B cell (primary cell): Measurements from ENCODE around the gene OR13C8. TPM values are rescaled to one million over a fixed set of nuclear protein-coding genes. Genes with fewer than 3 reads are reported as not detected.

Source experiments
- ATAC-seq: fragments of 200-7000 bp; cut with Tn5 transposase; one replicate; pipeline ENCODE4 v1.10.0; 2021; ENCODE audit warnings: low read depth, mild to moderate bottlenecking, moderate number of reproducible peaks, moderate library complexity
- CTCF ChIA-PET: fragments of 350-600 bp; sonication (Branson Sonifier 250); formaldehyde crosslinking; loops from one replicate; lab custom pipeline; 2021; ENCODE audit warnings: antibody characterized with exemption, inconsistent platforms; lab: Charles Lee
- POLR2A ChIA-PET: fragments of 350-600 bp; sonication (Branson Sonifier 250); formaldehyde crosslinking; loops from one replicate; lab custom pipeline; 2021; ENCODE audit warnings: antibody characterized with exemption; lab: Charles Lee
- DNase-seq: peaks from one replicate; pipeline ENCODE4 v3.0.0; 2013
- H2AFZ ChIP-seq: 2 replicates; pipeline ENCODE4 v1.6.1; 2012; ENCODE audit warnings: mild to moderate bottlenecking, low read depth, low read length; ENCODE audit not compliant: insufficient read depth, poor library complexity, severe bottlenecking
- H3K27ac ChIP-seq, 2 donors: 1 replicate in 1 of 2; 2 replicates in 1 of 2; pipeline ENCODE4 v1.5.1; 2012 to 2013; ENCODE audit warnings: low read length in 2 of 2, mild to moderate bottlenecking in 2 of 2, moderate library complexity in 1 of 2
- H3K27me3 ChIP-seq, 4 experiments: fragments of 200-600 bp in 1 of 4; sonication (generic) in 1 of 4; replicated peaks in 1 of 4; 1 replicate in 2 of 4; 2 replicates in 2 of 4; pipeline versions ENCODE4 v1.6.1 to v1.7.0; 2013 to 2016; ENCODE audit warnings: low read length in 3 of 4, mild to moderate bottlenecking in 2 of 4, mixed read lengths in 1 of 4, moderate library complexity in 1 of 4; ENCODE audit not compliant: insufficient read depth in 4 of 4, control insufficient read depth in 3 of 4; ENCODE audit errors: control extremely low read depth in 1 of 4
- H3K36me3 ChIP-seq, 2 experiments: replicated peaks in 1 of 2; 1 replicate in 1 of 2; 2 replicates in 1 of 2; pipeline versions ENCODE4 v1.6.1 to v1.7.1; 2013; ENCODE audit warnings: low read length in 1 of 2; ENCODE audit not compliant: insufficient read depth in 2 of 2, control insufficient read depth in 1 of 2; ENCODE audit errors: control extremely low read depth in 1 of 2, extremely low read depth in 1 of 2
- H3K4me1 ChIP-seq, 2 donors: fragments of 200-600 bp in 1 of 2; sonication (generic) in 1 of 2; 1 replicate in 1 of 2; 2 replicates in 1 of 2; pipeline versions ENCODE4 v1.5.1 to v1.6.1; 2013 to 2017; ENCODE audit warnings: low read length in 2 of 2; ENCODE audit not compliant: control insufficient read depth in 2 of 2, insufficient read depth in 2 of 2
- H3K4me2 ChIP-seq: replicated peaks from 2 replicates; pipeline ENCODE3; 2012; ENCODE audit warnings: mild to moderate bottlenecking, low read depth, low read length; ENCODE audit not compliant: poor library complexity, severe bottlenecking
- H3K4me3 ChIP-seq, 5 experiments: fragments of 200-600 bp in 1 of 5; sonication (generic) in 1 of 5; 1 replicate in 3 of 5; 2 replicates in 2 of 5; pipeline versions ENCODE4 v1.5.1 to v1.7.0; 2011 to 2016; ENCODE audit warnings: low read length in 4 of 5, mild to moderate bottlenecking in 4 of 5, low read depth in 2 of 5, control low read depth in 1 of 5, moderate library complexity in 1 of 5; ENCODE audit not compliant: insufficient read depth in 1 of 5; ENCODE audit errors: control extremely low read depth in 1 of 5, extremely low read depth in 1 of 5
- H3K79me2 ChIP-seq: fragments of 200-600 bp; sonication (generic); one replicate; pipeline ENCODE4 v1.6.0; 2016; ENCODE audit warnings: low read length; ENCODE audit not compliant: control insufficient read depth, insufficient read depth
- H3K9ac ChIP-seq: fragments of 200-600 bp; sonication (generic); 2 replicates; pipeline ENCODE4 v1.6.1; 2017; ENCODE audit warnings: mild to moderate bottlenecking, low read length, moderate library complexity
- H3K9me3 ChIP-seq, 3 donors: one replicate each; pipeline versions ENCODE4 v1.6.1 to v1.7.1; 2013; ENCODE audit warnings: low read length in 2 of 3; ENCODE audit not compliant: control insufficient read depth in 2 of 3, insufficient read depth in 1 of 3; ENCODE audit errors: control extremely low read depth in 1 of 3
- H4K20me1 ChIP-seq: 2 replicates; pipeline ENCODE4 v1.6.0; 2012; ENCODE audit warnings: mild to moderate bottlenecking, low read length; ENCODE audit not compliant: insufficient read depth, control insufficient read depth, poor library complexity, severe bottlenecking
- H3K27ac Mint-ChIP-seq: one replicate; pipeline ENCODE4 v1.8.0; 2021; ENCODE audit warnings: mixed read lengths
- H3K27me3 Mint-ChIP-seq: one replicate; pipeline ENCODE4 v1.8.0; 2021; ENCODE audit warnings: mixed read lengths
- H3K4me1 Mint-ChIP-seq: one replicate; pipeline ENCODE4 v1.8.0; 2021; ENCODE audit warnings: mixed read lengths
- H3K4me3 Mint-ChIP-seq: one replicate; pipeline ENCODE4 v1.8.0; 2021; ENCODE audit warnings: mixed read lengths
- H3K9me3 Mint-ChIP-seq: one replicate; pipeline ENCODE4 v1.8.0; 2022; ENCODE audit warnings: mixed read lengths; ENCODE audit not compliant: insufficient read depth
- CTCF ChIP-seq: fragments of 200-600 bp; IDR thresholded peaks from one replicate; pipeline ENCODE4 v1.8.0; 2022; ENCODE audit warnings: antibody characterized with exemption, mild to moderate bottlenecking
- EZH2 ChIP-seq: IDR thresholded peaks from 2 replicates; pipeline ENCODE4 v1.6.1; 2012; ENCODE audit warnings: borderline replicate concordance, low read depth, mild to moderate bottlenecking, moderate library complexity, low read length; ENCODE audit not compliant: insufficient read depth, poor library complexity, severe bottlenecking
- WGBS: methylation state at CpG from one replicate; pipeline ENCODE4 v1.1.5; 2013; ENCODE audit warnings: missing lambda C conversion rate; ENCODE audit not compliant: insufficient coverage; 5-methylcytosine and 5-hydroxymethylcytosine counted together
- intact Hi-C: fragments of 100-400 bp; cut with micrococcal nuclease; formaldehyde crosslinking; loops from one replicate; pipeline ENCODE4 v1.10.0; 2022
- polyA plus RNA-seq: library from polyadenylated mRNA; depleted of rRNA; stranded (reverse); fragments of >200 nt; gene quantifications from 2 replicates; pipeline ENCODE4 v1.2.3, GENCODE V29; 2012
- total RNA-seq, 2 donors: library from RNA; stranded (reverse); fragments of 120-200 nt in 1 of 2; gene quantifications; 1 replicate in 1 of 2; 2 replicates in 1 of 2; pipeline versions ENCODE4 v1.2.3 to v1.2.4, GENCODE V29; 2013 to 2022

Gene OR13C8
- total and polyA plus RNA-seq, 2 donors (not counting 1 experiment from before 2014, with no cell fraction given) = not detected

GRCh38 chr9:104539275-104539674 is 29.7 kb upstream of the OR13C8 start:
- Histone ChIP-seq H3K4me1 (no peaks in the 10 kb centered on the region), H4K20me1 (no peaks in the 10 kb centered on the region), H3K27ac (no peak overlapping the region), H2AFZ (no peak overlapping the region), H3K79me2 (no peaks in the 10 kb centered on the region), H3K9me3 (no peaks in the 10 kb centered on the region), H3K36me3 (no peaks in the 10 kb centered on the region), H3K4me2 (no peak overlapping the region), H3K4me3 (no peak overlapping the region), H3K27me3 (no peaks in the 10 kb centered on the region), H3K9ac (no peak overlapping the region)
- WGBS = 60% methylated on average over 1 of the region's 1 CpG
- ChIA-PET POLR2A (no interaction called here), CTCF (no interaction called here)
- H3K27me3 Mint-ChIP-seq = no peaks in the 10 kb centered on the region
- no peak overlapping the region for H3K4me3 Mint-ChIP-seq
- no peak overlapping the region for H3K27ac Mint-ChIP-seq
- TF ChIP-seq CTCF (no peak), EZH2 (no peak)
- DNase-seq (no peak), ATAC-seq (no peak)
- H3K9me3 Mint-ChIP-seq = no peaks in the 10 kb centered on the region
- intact Hi-C loops = no loop called here
- H3K4me1 Mint-ChIP-seq = no peaks in the 10 kb centered on the region

- no peaks in the 10 kb centered on the region for H3K4me1 Mint-ChIP-seq
Observed at GRCh38 chr9:104544644-104545043, 24.3 kb upstream of the OR13C8 start.

More at GRCh38 chr9:104544644-104545043, 24.3 kb upstream of the OR13C8 start:
- H3K4me3 ChIP-seq = no peak overlapping the region
- Mint-ChIP-seq H3K4me3 (no peak overlapping the region), H3K9me3 (no peaks in the 10 kb centered on the region), H3K27ac (no peak overlapping the region), H3K27me3 (no peaks in the 10 kb centered on the region)
- no peaks in the 10 kb centered on the region for H3K36me3 ChIP-seq
- no peak for DNase-seq
- no peak overlapping the region for H3K9ac ChIP-seq
- no peaks in the 10 kb centered on the region for H3K79me2 ChIP-seq
- H3K4me2 ChIP-seq = no peak overlapping the region
- H3K27me3 ChIP-seq = no peaks in the 10 kb centered on the region
- no peaks in the 10 kb centered on the region for H3K9me3 ChIP-seq
- TF ChIP-seq CTCF (no peak), EZH2 (no peak)
- no peak for ATAC-seq
- no peaks in the 10 kb centered on the region for H3K4me1 ChIP-seq
- ChIA-PET CTCF (no interaction called here), POLR2A (no interaction called here)
- intact Hi-C loops = no loop called here
- no peak overlapping the region for H2AFZ ChIP-seq
- WGBS = 67% methylated on average over 1 of the region's 4 CpGs
- H4K20me1 ChIP-seq = no peaks in the 10 kb centered on the region
- H3K27ac ChIP-seq = no peak overlapping the region
